ENCODE data around the gene GPR158.

The GPR158 gene

DNA sequence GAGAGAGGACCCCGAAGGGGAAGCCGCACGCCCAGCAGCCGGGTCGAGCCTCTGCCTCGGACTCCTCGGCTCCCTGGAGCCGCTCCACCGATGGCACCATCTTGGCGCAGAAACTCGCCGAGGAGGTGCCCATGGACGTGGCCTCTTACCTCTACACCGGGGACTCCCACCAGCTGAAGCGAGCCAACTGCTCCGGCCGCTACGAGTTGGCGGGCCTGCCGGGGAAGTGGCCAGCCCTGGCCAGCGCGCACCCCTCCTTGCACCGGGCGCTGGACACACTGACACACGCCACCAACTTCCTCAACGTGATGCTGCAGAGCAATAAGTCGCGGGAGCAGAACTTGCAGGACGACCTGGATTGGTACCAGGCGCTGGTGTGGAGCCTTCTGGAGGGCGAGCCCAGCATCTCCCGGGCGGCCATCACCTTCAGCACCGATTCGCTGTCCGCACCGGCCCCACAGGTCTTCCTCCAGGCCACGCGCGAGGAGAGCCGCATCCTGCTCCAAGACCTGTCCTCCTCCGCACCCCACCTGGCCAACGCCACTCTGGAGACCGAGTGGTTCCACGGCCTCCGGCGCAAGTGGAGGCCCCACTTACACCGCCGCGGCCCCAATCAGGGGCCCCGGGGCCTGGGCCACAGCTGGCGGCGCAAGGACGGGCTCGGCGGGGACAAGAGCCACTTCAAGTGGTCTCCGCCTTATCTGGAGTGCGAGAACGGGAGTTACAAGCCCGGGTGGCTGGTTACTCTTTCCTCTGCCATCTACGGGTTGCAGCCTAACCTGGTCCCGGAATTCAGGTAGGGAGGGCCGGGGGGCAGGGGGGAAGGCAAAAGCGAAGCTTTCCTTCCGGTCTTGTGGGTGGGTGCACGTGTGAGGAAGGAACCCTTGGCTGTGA is 973 bp downstream of the GPR158 start:
- no peak overlapping the region for H3K9ac ChIP-seq (ENCODE audit: low read length)
- H3K9me3 ChIP-seq (ENCODE audit: control insufficient read depth, low read length): no peaks in the 10 kb centered on the region
- peaks cover 57% of the 10 kb centered on the region for H3K27me3 ChIP-seq (replicated peaks; ENCODE audit: control insufficient read depth, insufficient read depth, low read length)
- H3K36me3 ChIP-seq (ENCODE audit: control insufficient read depth, insufficient read depth, low read length, severe bottlenecking): no peaks in the 10 kb centered on the region
- H3K4me3 ChIP-seq (ENCODE audit: low read length): peak overlapping the region; percentile 85
- peaks cover 6% of the 10 kb centered on the region for H3K4me1 ChIP-seq (ENCODE audit: control insufficient read depth, insufficient read depth, low read length)
- DNase-seq (ENCODE audit: low read depth): no peak

GRCh38 chr10:25176421-25176968 is 1.7 kb downstream of the GPR158 start:
- Histone ChIP-seq H3K36me3 (ENCODE audit: control insufficient read depth, insufficient read depth, low read length, severe bottlenecking) (no peaks in the 10 kb centered on the region), H3K4me1 (ENCODE audit: control insufficient read depth, insufficient read depth, low read length) (peaks cover 6% of the 10 kb centered on the region), H3K4me3 (ENCODE audit: low read length) (no peak overlapping the region), H3K9me3 (ENCODE audit: control insufficient read depth, low read length) (no peaks in the 10 kb centered on the region), H3K9ac (ENCODE audit: low read length) (no peak overlapping the region), H3K27me3 (replicated peaks; ENCODE audit: control insufficient read depth, insufficient read depth, low read length) (peaks cover 57% of the 10 kb centered on the region)
- no peak for DNase-seq (ENCODE audit: low read depth)

DNA sequence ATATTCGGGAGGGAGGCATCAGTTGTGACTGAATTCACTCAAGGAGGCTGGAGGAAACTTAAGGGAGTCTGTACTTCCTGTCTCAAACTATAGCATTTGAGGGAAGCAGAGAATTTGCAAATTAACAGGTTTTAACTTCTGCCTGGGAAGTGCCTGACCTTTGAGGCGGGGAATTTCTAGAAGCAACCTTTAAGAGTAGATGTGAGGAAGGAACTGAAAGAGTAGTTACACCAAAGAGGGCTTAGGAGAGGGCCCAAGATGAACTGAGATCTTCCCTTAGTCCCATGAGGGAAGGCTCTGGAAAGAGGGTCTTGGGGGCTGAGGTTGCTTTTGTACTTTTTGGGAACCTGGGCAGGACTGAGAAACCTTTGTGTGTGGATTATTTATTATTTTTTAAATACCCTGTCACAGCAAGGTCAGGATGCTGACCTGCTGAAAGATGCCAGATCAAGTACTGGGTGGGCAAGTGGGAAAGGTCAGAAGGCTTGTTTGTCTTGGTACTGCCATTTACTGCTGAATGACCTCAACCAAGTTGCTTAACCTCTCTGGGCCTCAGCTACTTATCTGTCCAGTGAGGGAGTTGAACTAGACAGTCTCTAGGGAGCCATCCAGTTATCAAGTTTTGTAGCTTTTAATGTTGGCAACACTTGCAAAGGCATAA is 2.4 kb downstream of the GPR158 start:
- H3K36me3 ChIP-seq (ENCODE audit: control insufficient read depth, insufficient read depth, low read length, severe bottlenecking): no peaks in the 10 kb centered on the region
- no peak overlapping the region for H3K9ac ChIP-seq (ENCODE audit: low read length)
- H3K9me3 ChIP-seq (ENCODE audit: control insufficient read depth, low read length): no peaks in the 10 kb centered on the region
- no peak for DNase-seq (ENCODE audit: low read depth)
- peaks cover 6% of the 10 kb centered on the region for H3K4me1 ChIP-seq (ENCODE audit: control insufficient read depth, insufficient read depth, low read length)
- peaks cover 57% of the 10 kb centered on the region for H3K27me3 ChIP-seq (replicated peaks; ENCODE audit: control insufficient read depth, insufficient read depth, low read length)
- H3K4me3 ChIP-seq (ENCODE audit: low read length): no peak overlapping the region

DNA sequence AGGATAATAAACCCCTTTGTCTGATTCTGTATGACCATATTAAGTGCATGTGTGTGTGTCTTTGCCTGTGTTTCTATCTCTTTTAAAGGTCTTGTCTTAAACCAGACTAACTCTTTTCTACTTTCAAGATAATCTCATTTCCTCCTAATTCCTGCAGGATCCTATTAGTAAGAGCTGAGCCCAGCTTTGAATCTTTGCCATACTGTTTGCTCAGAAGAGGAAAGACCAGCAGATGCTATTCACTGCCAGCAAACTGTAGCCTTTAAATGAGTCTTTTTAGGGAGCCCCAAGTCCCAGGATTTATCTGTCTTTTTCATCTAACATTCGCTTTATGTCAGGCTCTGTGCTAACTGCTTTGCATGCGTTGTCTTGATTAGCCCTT is 2.9 kb downstream of the GPR158 start:
- H3K36me3 ChIP-seq (ENCODE audit: control insufficient read depth, insufficient read depth, low read length, severe bottlenecking): no peaks in the 10 kb centered on the region
- DNase-seq (ENCODE audit: low read depth): no peak
- H3K27me3 ChIP-seq (replicated peaks; ENCODE audit: control insufficient read depth, insufficient read depth, low read length): peaks cover 57% of the 10 kb centered on the region
- H3K4me3 ChIP-seq (ENCODE audit: low read length): no peak overlapping the region
- H3K4me1 ChIP-seq (ENCODE audit: control insufficient read depth, insufficient read depth, low read length): peaks cover 6% of the 10 kb centered on the region
- H3K9ac ChIP-seq (ENCODE audit: low read length): no peak overlapping the region
- no peaks in the 10 kb centered on the region for H3K9me3 ChIP-seq (ENCODE audit: control insufficient read depth, low read length)

GRCh38 chr10:25178411-25178810 is 3.6 kb downstream of the GPR158 start:
- peaks cover 6% of the 10 kb centered on the region for H3K4me1 ChIP-seq (ENCODE audit: control insufficient read depth, insufficient read depth, low read length)
- H3K9ac ChIP-seq (ENCODE audit: low read length): no peak overlapping the region
- no peak for DNase-seq (ENCODE audit: low read depth)
- no peaks in the 10 kb centered on the region for H3K36me3 ChIP-seq (ENCODE audit: control insufficient read depth, insufficient read depth, low read length, severe bottlenecking)
- no peaks in the 10 kb centered on the region for H3K9me3 ChIP-seq (ENCODE audit: control insufficient read depth, low read length)
- H3K27me3 ChIP-seq (replicated peaks; ENCODE audit: control insufficient read depth, insufficient read depth, low read length): peaks cover 53% of the 10 kb centered on the region
- H3K4me3 ChIP-seq (ENCODE audit: low read length): no peak overlapping the region

DNA sequence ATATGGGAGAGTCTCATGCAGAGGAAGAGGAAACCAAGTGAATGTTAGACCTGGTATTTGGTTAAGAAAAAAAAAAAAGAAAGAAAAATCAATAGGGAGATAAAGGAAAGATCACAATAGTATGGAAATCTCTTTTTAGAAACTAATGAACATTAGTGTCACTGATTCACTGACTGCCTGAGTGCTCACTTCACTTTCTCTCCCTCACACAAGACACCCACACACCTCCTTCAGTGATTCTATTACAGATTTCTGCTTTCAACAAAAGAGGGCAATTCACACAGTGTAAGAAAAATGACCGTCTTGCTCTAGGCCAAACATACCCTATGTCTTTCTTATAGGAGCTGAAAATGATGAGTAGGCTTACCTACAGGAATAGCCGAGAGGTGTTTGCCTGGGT is 6.0 kb downstream of the GPR158 start:
- no peak overlapping the region for H3K9ac ChIP-seq (ENCODE audit: low read length)
- no peaks in the 10 kb centered on the region for H3K4me1 ChIP-seq (ENCODE audit: control insufficient read depth, insufficient read depth, low read length)
- no peak overlapping the region for H3K4me3 ChIP-seq (ENCODE audit: low read length)
- no peaks in the 10 kb centered on the region for H3K36me3 ChIP-seq (ENCODE audit: control insufficient read depth, insufficient read depth, low read length, severe bottlenecking)
- no peaks in the 10 kb centered on the region for H3K9me3 ChIP-seq (ENCODE audit: control insufficient read depth, low read length)
- DNase-seq (ENCODE audit: low read depth): no peak
- H3K27me3 ChIP-seq (replicated peaks; ENCODE audit: control insufficient read depth, insufficient read depth, low read length): peaks cover 39% of the 10 kb centered on the region

GRCh38 chr10:25182636-25183035 is 7.8 kb downstream of the GPR158 start:
- DNase-seq (ENCODE audit: low read depth): no peak
- no peaks in the 10 kb centered on the region for H3K4me1 ChIP-seq (ENCODE audit: control insufficient read depth, insufficient read depth, low read length)
- no peak overlapping the region for H3K4me3 ChIP-seq (ENCODE audit: low read length)
- no peaks in the 10 kb centered on the region for H3K9me3 ChIP-seq (ENCODE audit: control insufficient read depth, low read length)
- no peaks in the 10 kb centered on the region for H3K36me3 ChIP-seq (ENCODE audit: control insufficient read depth, insufficient read depth, low read length, severe bottlenecking)
- H3K9ac ChIP-seq (ENCODE audit: low read length): no peak overlapping the region
- peaks cover 21% of the 10 kb centered on the region for H3K27me3 ChIP-seq (replicated peaks; ENCODE audit: control insufficient read depth, insufficient read depth, low read length)

GRCh38 chr10:25191162-25191895 is 16.5 kb downstream of the GPR158 start:
- no peaks in the 10 kb centered on the region for H3K9me3 ChIP-seq (ENCODE audit: control insufficient read depth, low read length)
- DNase-seq (ENCODE audit: low read depth): no peak
- no peaks in the 10 kb centered on the region for H3K36me3 ChIP-seq (ENCODE audit: control insufficient read depth, insufficient read depth, low read length, severe bottlenecking)
- no peak overlapping the region for H3K9ac ChIP-seq (ENCODE audit: low read length)
- no peaks in the 10 kb centered on the region for H3K4me1 ChIP-seq (ENCODE audit: control insufficient read depth, insufficient read depth, low read length)
- no peak overlapping the region for H3K4me3 ChIP-seq (ENCODE audit: low read length)
- peaks cover 4% of the 10 kb centered on the region for H3K27me3 ChIP-seq (replicated peaks; ENCODE audit: control insufficient read depth, insufficient read depth, low read length)

DNA sequence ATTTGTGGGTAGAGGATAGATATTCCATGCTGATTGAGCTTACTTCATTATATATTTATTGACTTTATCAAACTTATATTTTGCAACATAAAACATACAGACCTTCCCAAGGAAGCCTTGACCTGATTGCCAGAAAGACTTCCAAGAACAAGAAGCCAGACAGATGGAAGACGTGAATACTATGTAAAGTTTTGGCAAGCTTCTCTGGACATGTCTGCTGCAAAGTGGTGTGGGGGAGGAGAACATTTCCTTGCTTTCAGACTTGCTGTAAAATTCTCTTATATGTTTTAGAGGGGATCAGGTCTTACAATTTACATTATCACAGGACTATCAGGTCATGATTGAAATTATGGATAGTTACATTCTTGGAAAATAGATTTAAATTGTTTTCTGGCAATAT is 23.4 kb downstream of the GPR158 start:
- Histone ChIP-seq H3K36me3 (ENCODE audit: control insufficient read depth, insufficient read depth, low read length, severe bottlenecking) (no peaks in the 10 kb centered on the region), H3K9ac (ENCODE audit: low read length) (no peak overlapping the region), H3K27me3 (replicated peaks; ENCODE audit: control insufficient read depth, insufficient read depth, low read length) (no peaks in the 10 kb centered on the region), H3K4me1 (ENCODE audit: control insufficient read depth, insufficient read depth, low read length) (no peaks in the 10 kb centered on the region), H3K4me3 (ENCODE audit: low read length) (no peak overlapping the region), H3K9me3 (ENCODE audit: control insufficient read depth, low read length) (no peaks in the 10 kb centered on the region)
- DNase-seq (ENCODE audit: low read depth): no peak

GRCh38 chr10:25206693-25207414 is 32.1 kb downstream of the GPR158 start:
- no peaks in the 10 kb centered on the region for H3K9me3 ChIP-seq (ENCODE audit: control insufficient read depth, low read length)
- no peaks in the 10 kb centered on the region for H3K36me3 ChIP-seq (ENCODE audit: control insufficient read depth, insufficient read depth, low read length, severe bottlenecking)
- H3K4me3 ChIP-seq (ENCODE audit: low read length): no peak overlapping the region
- no peaks in the 10 kb centered on the region for H3K27me3 ChIP-seq (replicated peaks; ENCODE audit: control insufficient read depth, insufficient read depth, low read length)
- no peak overlapping the region for H3K9ac ChIP-seq (ENCODE audit: low read length)
- no peaks in the 10 kb centered on the region for H3K4me1 ChIP-seq (ENCODE audit: control insufficient read depth, insufficient read depth, low read length)
- no peak for DNase-seq (ENCODE audit: low read depth)

Measured in adipocyte (in vitro differentiated cells).